K562 (cell line): ENCODE results near the gene RACK1. TPM values are rescaled to one million over a fixed set of nuclear protein-coding genes. Genes with fewer than 3 reads are reported as not detected.

Source experiments
- FOS ChIP-seq: IDR thresholded peaks from 3 replicates; pipeline ENCODE4 v1.6.1; 2011; ENCODE audit not compliant: insufficient read length; ENCODE audit errors: extremely low read depth
- HES1 ChIP-seq: fragments of 450-650 bp; IDR thresholded peaks from 2 replicates; pipeline ENCODE4 v1.6.1; 2016; ENCODE audit warnings: low read depth, mild to moderate bottlenecking, moderate library complexity
- HLTF ChIP-seq: fragments of 450-650 bp; IDR thresholded peaks from 2 replicates; pipeline ENCODE4 v1.6.1; 2016
- MAFG ChIP-seq: fragments of 450-650 bp; conservative IDR thresholded peaks from 2 replicates; pipeline ENCODE4 v1.6.1; 2016; ENCODE audit warnings: missing genetic modification characterization, missing compliant biosample characterization
- PTTG1 ChIP-seq: fragments of 450-650 bp; IDR thresholded peaks from 2 replicates; pipeline ENCODE4 v1.6.1; 2016; ENCODE audit warnings: low read depth, mild to moderate bottlenecking, missing genetic modification characterization, missing compliant biosample characterization
- RAD21 ChIP-seq, 2 experiments: fragments of 250-450 bp in 1 of 2; fragments of 450-650 bp in 1 of 2; sonication (Bioruptor Pico) in 1 of 2; formaldehyde crosslinking in 1 of 2; IDR thresholded peaks in 1 of 2; conservative IDR thresholded peaks in 1 of 2; 2 replicates each; pipeline versions ENCODE4 v1.4.0 to v1.8.0; 2020 to 2022; ENCODE audit warnings: mild to moderate bottlenecking in 2 of 2, moderate library complexity in 1 of 2
- STAT5B ChIP-seq: fragments of 250-450 bp; sonication (Bioruptor Pico); IDR thresholded peaks from 2 replicates; pipeline ENCODE4 v1.8.0; 2021; ENCODE audit warnings: mild to moderate bottlenecking, inconsistent platforms
- TBP ChIP-seq: optimal IDR thresholded peaks from 2 replicates; pipeline ENCODE3; 2011; ENCODE audit warnings: low read depth, low read length, improper control_type of control experiment
- TEAD4 ChIP-seq, 2 experiments: sonication (generic) in 1 of 2; formaldehyde crosslinking in 1 of 2; IDR thresholded peaks; 2 replicates each; pipeline versions ENCODE4 v1.6.1 to v1.8.0; 2012 to 2022; ENCODE audit warnings: borderline replicate concordance in 1 of 2, inconsistent platforms in 1 of 2, low read length in 1 of 2, mild to moderate bottlenecking in 1 of 2, missing genetic modification reagents in 1 of 2
- ZFP36 ChIP-seq: fragments of 150-350 bp; IDR thresholded peaks from 2 replicates; pipeline ENCODE4 v1.6.1; 2018; ENCODE audit warnings: low read length, low read depth; ENCODE audit not compliant: partially characterized antibody
- ZNF165 ChIP-seq: fragments of 250-450 bp; sonication (Bioruptor Pico); IDR thresholded peaks from 2 replicates; pipeline ENCODE4 v1.4.0; 2020; ENCODE audit warnings: borderline replicate concordance
- ZNF174 ChIP-seq: fragments of 250-450 bp; sonication (Bioruptor Pico); IDR thresholded peaks from 2 replicates; pipeline ENCODE4 v1.4.0; 2020; ENCODE audit warnings: mild to moderate bottlenecking
- ZNF445 ChIP-seq: fragments of 250-450 bp; sonication (Bioruptor Pico); IDR thresholded peaks from 2 replicates; pipeline ENCODE4 v1.4.0; 2020; ENCODE audit warnings: low read depth, mild to moderate bottlenecking, moderate library complexity
- ZNF740 ChIP-seq, 3 experiments: fragments of 200-800 bp in 1 of 3; sonication (Bioruptor generic) in 1 of 3; sonication (generic) in 1 of 3; formaldehyde crosslinking in 1 of 3; IDR thresholded peaks; 2 replicates each; pipeline versions ENCODE4 v1.6.1 to v1.8.0; 2016 to 2022; ENCODE audit warnings: mild to moderate bottlenecking in 2 of 3, missing compliant biosample characterization in 2 of 3, missing genetic modification characterization in 2 of 3, missing genetic modification reagents in 1 of 3
- polyA plus RNA-seq, 8 experiments: library from polyadenylated mRNA; depleted of rRNA in 4 of 8; stranded (reverse) in 5 of 8; unstranded in 3 of 8; fragments of >200 nt; fragmentation: Nextera tagmentation in 2 of 8; fragmentation: Illumina TruSeq in 1 of 8; extraction: Ambion mirVana in 2 of 8; extraction: Trizol in 1 of 8; gene quantifications; 2 replicates each; pipeline versions ENCODE4 v1.2.1 to v1.2.3, GENCODE V29; 2011 to 2014; ENCODE audit warnings: inconsistent platforms in 1 of 8, missing spikeins in 1 of 8
- total RNA-seq, 7 experiments: library from RNA; depleted of rRNA in 6 of 7; stranded (reverse); fragments of >200 nt in 6 of 7; fragmentation: Illumina TruSeq in 2 of 7; extraction: Trizol in 2 of 7; gene quantifications; 2 replicates each; pipeline versions ENCODE4 v1.2.1 to v1.2.3, GENCODE V29; 2011 to 2021; ENCODE audit warnings: low replicate concordance in 1 of 7
- TF ChIP-seq, protein P1 (sequence below): sonication (generic); formaldehyde crosslinking; IDR thresholded peaks from 2 replicates; pipeline ENCODE4 v1.8.0; 2022; ENCODE audit warnings: missing genetic modification reagents, mild to moderate bottlenecking, borderline replicate concordance

The RACK1 gene
- total and polyA plus RNA-seq, 9 of the 15 experiments (the other 6 are each of a cell fraction or from before 2014, with no cell fraction given): 2,303 to 5,311 (median 3,833) TPM

DNA sequence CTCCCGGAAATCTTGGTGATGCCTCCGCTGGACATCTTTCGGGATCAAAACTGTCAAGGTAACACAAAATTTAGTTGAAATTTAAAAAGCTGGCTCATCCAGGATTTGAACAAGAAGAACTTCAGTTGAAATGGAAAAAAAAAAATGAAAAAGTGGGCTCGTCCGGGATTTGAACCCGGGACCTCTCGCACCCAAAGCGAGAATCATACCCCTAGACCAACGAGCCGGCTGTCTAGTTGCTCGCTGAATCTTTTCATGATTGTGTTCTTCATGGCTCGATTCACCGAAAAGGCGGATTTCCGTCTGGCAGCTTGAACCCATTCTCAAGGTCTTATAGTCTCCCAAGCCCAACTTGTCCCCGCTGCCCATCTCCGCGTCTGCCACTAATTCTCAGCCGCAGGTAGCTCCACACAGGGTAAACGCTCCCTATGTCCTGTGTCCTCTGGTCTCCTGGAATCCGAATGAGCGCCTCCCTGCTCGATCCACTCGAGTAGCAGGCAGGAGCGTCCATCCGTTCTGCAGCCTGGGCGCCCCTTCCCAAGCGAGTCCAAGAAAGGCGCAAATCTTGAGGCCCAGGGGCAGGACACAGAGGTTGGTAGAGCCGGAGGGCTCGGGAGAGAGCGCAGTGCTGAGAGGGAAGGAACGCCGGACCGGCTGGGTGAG, 54.9 kb downstream of the RACK1 start (continued):
- no peak for TF ChIP-seq ZNF740 (CRISPR knock-in tag; IDR thresholded peaks at IDR 0.05)
- TF ChIP-seq ZNF740 (tag; IDR thresholded peaks at IDR 0.05): no peak
- TF ChIP-seq HES1: no peak; the same call in 1 of the 2 replicates
- TF ChIP-seq, protein P1, sequence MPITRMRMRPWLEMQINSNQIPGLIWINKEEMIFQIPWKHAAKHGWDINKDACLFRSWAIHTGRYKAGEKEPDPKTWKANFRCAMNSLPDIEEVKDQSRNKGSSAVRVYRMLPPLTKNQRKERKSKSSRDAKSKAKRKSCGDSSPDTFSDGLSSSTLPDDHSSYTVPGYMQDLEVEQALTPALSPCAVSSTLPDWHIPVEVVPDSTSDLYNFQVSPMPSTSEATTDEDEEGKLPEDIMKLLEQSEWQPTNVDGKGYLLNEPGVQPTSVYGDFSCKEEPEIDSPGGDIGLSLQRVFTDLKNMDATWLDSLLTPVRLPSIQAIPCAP: no peak
- no peak for TF ChIP-seq HLTF
- TF ChIP-seq TEAD4 (IDR thresholded peaks at IDR 0.05; ENCODE audit: low read length): peak; percentile 72
- TF ChIP-seq TEAD4 (CRISPR knock-in tag; IDR thresholded peaks at IDR 0.05; ENCODE audit: borderline replicate concordance): no peak
- TF ChIP-seq MAFG (tag): no peak
- TF ChIP-seq PTTG1 (tag): no peak
- TF ChIP-seq ZNF174 (CRISPR knock-in tag): no peak
- TF ChIP-seq STAT5B: no peak
- TF ChIP-seq FOS: no peak
- TF ChIP-seq ZFP36: no peak
- peak; percentile 98 for TF ChIP-seq TBP
- no peak for TF ChIP-seq RAD21 (CRISPR knock-in tag; conservative IDR thresholded peaks at IDR 0.05 in 1 of 2, IDR thresholded peaks at IDR 0.05 in 1 of 2)
- TF ChIP-seq ZNF445: no peak
- no peak; the same call in 1 of the 2 replicates for TF ChIP-seq ZNF165 (CRISPR knock-in tag)
